Motor neuron (in vitro differentiated cells): ENCODE data around the gene SUPV3L1. TPM values are rescaled to one million over a fixed set of nuclear protein-coding genes. Genes with fewer than 3 reads are reported as not detected.

Experiments used
- ATAC-seq, 8 experiments: fragments of 200-7000 bp; cut with Tn5 transposase; replicated peaks in 6 of 8; 2 replicates each; pipeline ENCODE4 v1.8.0; 2021; ENCODE audit warnings: mild to moderate bottlenecking in 8 of 8, moderate library complexity in 8 of 8
- H3K27ac ChIP-seq, 2 donors: fragments of 250-450 bp; sonication (Bioruptor Pico); 2 replicates each; pipeline ENCODE4 v1.9.0; 2021; ENCODE audit warnings: antibody characterized with exemption in 2 of 2, mild to moderate bottlenecking in 2 of 2, moderate library complexity in 1 of 2
- H3K4me1 ChIP-seq, 2 donors: fragments of 250-450 bp; sonication (Bioruptor Pico); replicated peaks in 1 of 2; 2 replicates each; pipeline ENCODE4 v1.6.1; 2021; ENCODE audit warnings: antibody characterized with exemption in 2 of 2, mild to moderate bottlenecking in 2 of 2, moderate library complexity in 1 of 2
- H3K4me3 ChIP-seq, 5 donors: fragments of 250-450 bp; sonication (Bioruptor Pico); 2 replicates each; pipeline ENCODE4 v1.9.0; 2021; ENCODE audit warnings: antibody characterized with exemption in 5 of 5, mild to moderate bottlenecking in 5 of 5, moderate library complexity in 4 of 5
- WGBS, 10 experiments: fragments of 450-650 bp; shearing (Covaris generic); methylation state at CpG; one replicate each; pipeline ENCODE4 v1.0.0; 2022; 5-methylcytosine and 5-hydroxymethylcytosine counted together
- in situ Hi-C, 9 experiments: fragments of 400-800 bp; cut with MboI; loops; one replicate each; pipeline ENCODE4 v1.15.0; 2021; ENCODE audit warnings: low sequenced_read_pairs in 9 of 9, low pct_unique_long_range_greater_than_20kb in 2 of 9; ENCODE audit not compliant: unreplicated experiment in 9 of 9
- total RNA-seq, 8 experiments: library from RNA; unstranded; fragments of 300-600 nt; gene quantifications; 2 replicates each; pipeline versions ENCODE4 v1.2.3 to v1.2.4, GENCODE V29; 2022

The SUPV3L1 gene
- total RNA-seq, 8 experiments from 2014 or later = 25.3 to 67.5 (median 37.4) TPM

DNA sequence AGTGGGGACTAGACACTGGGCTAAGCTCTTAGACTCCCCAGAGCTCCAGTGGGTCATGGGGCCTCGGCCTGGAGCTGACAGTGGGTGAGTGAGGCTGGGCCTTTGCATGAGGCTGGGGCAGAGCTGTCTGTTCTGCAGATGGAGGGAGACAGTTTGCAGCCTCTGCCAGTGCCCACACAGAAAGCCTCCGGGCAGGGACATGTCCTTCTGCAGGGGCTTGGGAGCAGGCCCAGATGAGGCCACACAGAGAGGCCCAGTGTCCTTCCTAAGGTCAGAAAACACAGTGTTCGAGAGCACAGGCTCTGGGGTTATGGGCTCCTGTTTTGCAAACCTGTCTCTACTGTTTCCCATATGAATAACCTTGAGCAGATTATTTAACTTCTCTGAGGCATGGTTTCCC is 73.1 kb downstream of the SUPV3L1 start:
- Histone ChIP-seq H3K4me1 (no peaks in the 10 kb centered on the region), H3K4me3 (no peak overlapping the region), H3K27ac (no peak overlapping the region)
- ATAC-seq = no peak
- 40 to 100% (median 77%) methylated on average over 1 to 2 of the region's 3 CpGs; no CpG with 5 or more reads in 4 of the 10 experiments for WGBS, 10 experiments
- in situ Hi-C loops = no loop called here

- in situ Hi-C loops = no loop called here
These were observed 74.8 kb downstream of the SUPV3L1 start for GRCh38 chr10:69254877-69255276.

More at GRCh38 chr10:69254877-69255276, 74.8 kb downstream of the SUPV3L1 start:
- H3K4me1 ChIP-seq = no peaks in the 10 kb centered on the region
- 32 to 87% (median 66%) methylated on average over 2 to 7 of the region's 7 CpGs; no CpG with 5 or more reads in 2 of the 10 experiments for WGBS, 10 experiments
- H3K27ac ChIP-seq = no peak overlapping the region
- no peak for ATAC-seq
- no peak overlapping the region for H3K4me3 ChIP-seq

Other genes with a start within 250 kb of the SUPV3L1 start
- gene DDX21, start 224.1 kb upstream of the SUPV3L1 start, total RNA-seq = 100 to 1,000 TPM in 3 of 8 experiments, 10 to 100 TPM in 5; 33.3 to 174 (median 58.0) TPM
- 10 to 100 TPM; 12.9 to 48.0 (median 31.8) TPM for gene KIFBP, start 191.4 kb upstream of the SUPV3L1 start, total RNA-seq
- gene SRGN, start 92.1 kb upstream of the SUPV3L1 start, total RNA-seq = under 1 TPM in 5 of 8 experiments, not detected in 3; 0.21 to 0.92 (median 0.45) TPM
- 10 to 100 TPM; 20.1 to 59.9 (median 35.1) TPM for gene VPS26A, start 56.1 kb upstream of the SUPV3L1 start, total RNA-seq
- gene HKDC1, start 40.1 kb downstream of the SUPV3L1 start, total RNA-seq = 1 to 10 TPM in 3 of 8 experiments, under 1 TPM in 3, not detected in 2; 0.04 to 4.6 (median 0.78) TPM
- gene HK1, start 98.3 kb downstream of the SUPV3L1 start, total RNA-seq = 100 to 1,000 TPM in 2 of 8 experiments, 10 to 100 TPM in 6; 53.8 to 113 (median 83.7) TPM
- 1 to 10 TPM in 1 of 8 experiments, under 1 TPM in 7; 0.38 to 1.2 (median 0.56) TPM for gene TACR2, start 236.7 kb downstream of the SUPV3L1 start, total RNA-seq